Articular chondrocyte of knee joint (primary cell): ENCODE results near the gene GIMAP7. TPM values are rescaled to one million over a fixed set of nuclear protein-coding genes. Genes with fewer than 3 reads are reported as not detected.

Source experiments
- total RNA-seq: library from RNA; depleted of rRNA; stranded (reverse); fragments of >200 nt; gene quantifications from 2 replicates; pipeline ENCODE4 v1.2.3, GENCODE V29; 2012

GIMAP7 gene
- 0.32 TPM in 1 of 2 replicates, not detected in the other for total RNA-seq

DNA sequence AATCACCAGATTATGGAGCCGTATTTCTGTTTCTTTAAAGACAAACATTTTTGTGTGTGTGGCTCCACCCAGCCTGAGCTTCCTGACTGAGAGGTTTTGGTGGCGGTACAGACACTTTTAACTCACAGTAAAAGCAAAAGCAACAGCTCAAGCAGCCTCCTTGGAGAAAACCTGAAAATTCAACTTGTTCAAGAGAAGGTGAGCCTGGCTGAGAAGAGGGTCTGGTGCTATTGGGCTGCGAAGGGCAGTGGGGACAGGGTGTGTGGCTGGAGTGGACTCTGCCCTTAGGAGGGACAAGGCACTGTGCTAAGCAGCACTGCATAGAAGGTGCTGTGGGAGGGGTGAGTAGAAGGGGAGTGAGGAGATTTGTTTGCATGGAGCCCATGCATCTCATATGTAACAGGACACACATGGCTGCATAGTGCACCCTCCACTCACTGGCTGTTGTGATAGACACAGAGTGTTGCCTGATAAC, at the start of gene GIMAP7:
Gene GIMAP7, plus strand, starts transcription at position 125 of the 475 bp plus-strand sequence. CDS start 5,103 bp downstream, outside the sequence.

DNA sequence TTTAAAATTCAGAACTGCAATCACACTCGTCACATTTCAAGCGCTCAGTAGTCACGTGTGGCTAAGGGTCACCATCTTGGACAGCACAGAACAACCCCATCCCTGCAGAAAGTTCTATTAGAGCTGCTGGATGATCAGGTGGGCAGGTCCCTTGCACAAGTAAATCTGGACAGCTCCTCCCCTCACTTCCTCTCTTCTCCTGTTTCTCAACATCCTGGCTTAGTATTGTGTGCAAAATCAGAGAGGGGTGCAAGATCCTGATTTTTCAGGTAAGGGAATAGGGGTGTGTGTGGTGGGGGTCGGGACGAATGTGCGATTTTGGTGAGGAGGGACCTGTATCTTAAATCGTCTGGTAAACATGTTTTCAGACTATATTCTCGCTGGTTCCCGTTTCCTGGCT, 52.5 kb downstream of the GIMAP7 start, which contains the start of gene GIMAP4:
Gene GIMAP4, plus strand, starts transcription at position 222 of the 400 bp plus-strand sequence. CDS start 2,512 bp downstream, outside the sequence.

Other genes with a start within 250 kb of the GIMAP7 start
- gene LRRC61, start 191.5 kb upstream of the GIMAP7 start, total RNA-seq = 3.5 and 6.7 TPM in 2 replicates
- gene ACTR3C, start 191.3 kb upstream of the GIMAP7 start, total RNA-seq = 6.2 and 7.8 TPM in 2 replicates
- gene RARRES2, start 173.2 kb upstream of the GIMAP7 start, total RNA-seq = 0.32 and 2.2 TPM in 2 replicates
- gene REPIN1, start 146.1 kb upstream of the GIMAP7 start, total RNA-seq = 30.1 and 35.7 TPM in 2 replicates
- gene ZNF775, start 135.5 kb upstream of the GIMAP7 start, total RNA-seq = 2.9 and 3.4 TPM in 2 replicates
- 0.11 TPM in 1 of 2 replicates, not detected in the other for gene GIMAP8, start 64.2 kb upstream of the GIMAP7 start, total RNA-seq
- 0.43 TPM in 1 of 2 replicates, not detected in the other for gene GIMAP4, start 52.5 kb downstream of the GIMAP7 start, total RNA-seq
- 0.11 TPM in 1 of 2 replicates, not detected in the other for gene GIMAP6, start 117.5 kb downstream of the GIMAP7 start, total RNA-seq
- 6.1 and 9.9 TPM in 2 replicates for gene GIMAP2, start 170.8 kb downstream of the GIMAP7 start, total RNA-seq
- 0.13 TPM in 1 of 2 replicates, not detected in the other for gene GIMAP1, start 201.7 kb downstream of the GIMAP7 start, total RNA-seq
- gene GIMAP5, start 222.5 kb downstream of the GIMAP7 start, total RNA-seq = not detected in 2 replicates